ENCODE measurements around the gene TMEM88. TPM values are rescaled to one million over a fixed set of nuclear protein-coding genes. Genes with fewer than 3 reads are reported as not detected.

Gene TMEM88
- total RNA-seq, 1 donor from 2014 or later, result 10.2 TPM

DNA sequence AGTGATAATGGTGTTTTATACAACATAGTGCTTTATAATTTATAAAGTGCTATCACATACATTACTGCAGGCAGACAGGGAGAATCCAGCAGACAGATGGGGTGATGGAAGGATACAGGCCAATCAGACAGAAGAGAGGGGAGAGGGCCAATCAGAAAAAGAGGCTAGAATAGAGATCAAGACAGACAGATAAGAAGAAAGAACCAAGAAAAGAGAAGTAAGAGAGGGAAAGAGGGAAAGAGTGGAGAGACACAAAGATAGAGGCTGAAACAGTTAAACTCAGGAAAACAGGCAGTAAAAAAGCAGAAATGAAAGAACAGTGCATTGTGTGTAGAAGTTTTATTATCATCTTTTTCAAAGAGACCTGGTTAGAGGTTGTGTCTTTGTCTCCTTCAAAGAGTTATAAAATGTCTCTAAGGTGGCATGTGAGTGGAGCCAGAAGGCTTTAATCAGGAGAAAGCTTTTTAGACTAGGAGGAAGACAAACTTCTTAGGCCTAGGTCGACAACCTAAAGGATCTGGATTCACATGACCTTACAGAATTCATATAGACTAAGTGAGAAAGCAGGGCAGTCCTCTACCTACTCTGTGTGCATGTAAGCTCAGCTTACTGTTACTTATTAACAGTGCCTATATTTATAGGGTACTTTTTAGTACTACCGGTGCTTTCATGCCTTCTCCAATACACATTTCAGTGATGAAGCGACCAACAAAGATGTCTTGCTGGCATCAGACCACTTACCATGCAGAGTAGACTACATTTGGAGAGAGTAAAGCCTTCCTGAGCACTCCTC lies 25.4 kb downstream of the TMEM88 start:
- DNase-seq (ENCODE audit: extremely low spot score, unreplicated experiment), result no peak
- Mint-ChIP-seq H3K27ac (no peak overlapping the region), H3K4me1 (ENCODE audit: unreplicated experiment) (no peaks in the 10 kb centered on the region), H3K36me3 (peaks cover 18% of the 10 kb centered on the region), H3K4me3 (no peak overlapping the region), H3K27me3 (no peaks in the 10 kb centered on the region), H3K9me3 (no peaks in the 10 kb centered on the region)
- TF ChIP-seq, protein P1, sequence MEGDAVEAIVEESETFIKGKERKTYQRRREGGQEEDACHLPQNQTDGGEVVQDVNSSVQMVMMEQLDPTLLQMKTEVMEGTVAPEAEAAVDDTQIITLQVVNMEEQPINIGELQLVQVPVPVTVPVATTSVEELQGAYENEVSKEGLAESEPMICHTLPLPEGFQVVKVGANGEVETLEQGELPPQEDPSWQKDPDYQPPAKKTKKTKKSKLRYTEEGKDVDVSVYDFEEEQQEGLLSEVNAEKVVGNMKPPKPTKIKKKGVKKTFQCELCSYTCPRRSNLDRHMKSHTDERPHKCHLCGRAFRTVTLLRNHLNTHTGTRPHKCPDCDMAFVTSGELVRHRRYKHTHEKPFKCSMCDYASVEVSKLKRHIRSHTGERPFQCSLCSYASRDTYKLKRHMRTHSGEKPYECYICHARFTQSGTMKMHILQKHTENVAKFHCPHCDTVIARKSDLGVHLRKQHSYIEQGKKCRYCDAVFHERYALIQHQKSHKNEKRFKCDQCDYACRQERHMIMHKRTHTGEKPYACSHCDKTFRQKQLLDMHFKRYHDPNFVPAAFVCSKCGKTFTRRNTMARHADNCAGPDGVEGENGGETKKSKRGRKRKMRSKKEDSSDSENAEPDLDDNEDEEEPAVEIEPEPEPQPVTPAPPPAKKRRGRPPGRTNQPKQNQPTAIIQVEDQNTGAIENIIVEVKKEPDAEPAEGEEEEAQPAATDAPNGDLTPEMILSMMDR (conservative IDR thresholded peaks at IDR 0.05), result no peak

DNA sequence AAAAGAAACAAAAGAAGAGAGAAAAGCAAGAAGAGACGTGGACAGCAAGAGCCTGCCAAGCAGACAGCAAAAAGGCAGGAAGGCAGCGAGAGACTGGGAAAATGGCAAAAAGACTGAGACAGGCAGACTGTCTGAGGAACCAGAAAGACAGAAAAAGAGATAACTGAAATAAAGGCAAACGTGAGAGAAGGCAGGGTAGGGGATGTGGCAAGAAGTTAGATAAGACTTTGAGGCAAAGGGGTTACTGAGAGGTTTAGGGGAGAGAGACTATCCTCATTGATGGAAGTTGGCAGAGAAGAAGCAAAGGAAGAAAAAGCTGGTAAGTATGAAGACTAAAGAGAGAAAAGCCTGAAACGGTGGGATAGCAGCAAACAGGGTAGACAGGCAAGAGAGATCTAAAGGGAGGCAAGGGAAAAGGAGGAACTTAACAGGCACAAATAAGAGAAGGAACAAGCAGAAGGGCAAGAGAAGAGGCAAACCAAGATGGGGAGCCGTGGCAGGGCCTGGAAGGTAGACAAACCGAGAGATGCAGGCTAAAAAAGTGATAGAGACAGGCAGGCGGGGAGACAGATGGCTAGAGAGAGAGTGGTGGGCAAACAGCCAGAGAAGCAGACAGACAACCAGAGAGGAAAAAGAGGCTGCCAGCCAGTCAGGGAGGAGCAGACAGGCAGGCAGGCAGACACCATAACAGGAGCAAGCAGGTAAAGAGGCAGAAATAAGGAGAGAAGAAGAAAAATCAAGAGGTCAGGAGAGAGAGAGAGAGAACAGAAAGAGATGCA lies 26.6 kb downstream of the TMEM88 start:
- TF ChIP-seq, protein P1 (conservative IDR thresholded peaks at IDR 0.05), result no peak
- peaks cover 7% of the 10 kb centered on the region for H3K36me3 Mint-ChIP-seq
- H3K4me1 Mint-ChIP-seq (ENCODE audit: unreplicated experiment), result no peaks in the 10 kb centered on the region
- H3K27ac Mint-ChIP-seq, result no peak overlapping the region
- no peak overlapping the region for H3K4me3 Mint-ChIP-seq
- H3K9me3 Mint-ChIP-seq, result no peaks in the 10 kb centered on the region
- no peaks in the 10 kb centered on the region for H3K27me3 Mint-ChIP-seq
- DNase-seq (ENCODE audit: extremely low spot score, unreplicated experiment), result no peak

DNA sequence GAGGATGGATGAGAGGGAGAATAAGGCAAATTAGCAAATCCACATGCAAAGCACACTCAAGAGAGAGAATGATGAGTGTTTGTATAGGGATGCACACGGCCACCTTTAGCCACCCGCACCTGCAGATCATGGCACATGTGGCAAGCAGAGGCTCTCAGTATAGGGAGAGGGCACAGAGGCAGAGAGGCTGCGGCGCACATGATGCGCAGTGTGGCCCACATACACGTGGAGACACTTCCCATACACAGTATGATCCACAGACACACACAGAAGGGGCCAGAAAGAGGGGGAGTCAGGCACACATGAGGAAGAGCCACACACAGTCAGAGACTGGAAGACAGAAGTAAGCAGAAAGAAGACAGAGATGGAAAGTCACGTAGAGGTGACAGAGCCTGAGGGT lies 27.2 kb downstream of the TMEM88 start:
- Mint-ChIP-seq H3K27ac (no peak overlapping the region), H3K9me3 (no peaks in the 10 kb centered on the region), H3K36me3 (peaks cover 4% of the 10 kb centered on the region), H3K27me3 (no peaks in the 10 kb centered on the region), H3K4me1 (ENCODE audit: unreplicated experiment) (no peaks in the 10 kb centered on the region), H3K4me3 (no peak overlapping the region)
- TF ChIP-seq, protein P1 (conservative IDR thresholded peaks at IDR 0.05), result no peak
- no peak for DNase-seq (ENCODE audit: extremely low spot score, unreplicated experiment)

DNA sequence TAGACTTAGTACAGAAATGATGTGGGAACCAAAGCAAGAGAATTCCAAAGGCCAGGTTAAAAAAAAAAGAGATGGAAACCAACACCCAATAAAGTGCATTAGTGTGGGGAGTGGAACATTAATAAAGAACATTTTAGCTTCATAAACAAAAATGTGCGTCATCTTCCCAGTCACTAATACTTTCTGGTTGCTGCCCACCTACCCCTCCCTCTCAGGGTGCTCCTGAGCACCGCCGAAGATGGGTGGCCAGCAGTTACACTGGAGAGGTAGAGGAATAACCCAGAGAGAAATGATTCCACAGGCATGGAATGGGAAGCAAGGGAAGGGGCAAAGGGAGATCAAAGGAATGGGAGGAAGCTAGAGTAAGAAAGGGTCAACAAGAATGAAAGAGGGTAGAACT lies 27.8 kb downstream of the TMEM88 start:
- no peaks in the 10 kb centered on the region for H3K9me3 Mint-ChIP-seq
- H3K4me1 Mint-ChIP-seq (ENCODE audit: unreplicated experiment), result no peaks in the 10 kb centered on the region
- DNase-seq (ENCODE audit: extremely low spot score, unreplicated experiment), result no peak
- H3K36me3 Mint-ChIP-seq, result no peaks in the 10 kb centered on the region
- TF ChIP-seq, protein P1 (conservative IDR thresholded peaks at IDR 0.05), result no peak
- no peaks in the 10 kb centered on the region for H3K27me3 Mint-ChIP-seq
- no peak overlapping the region for H3K27ac Mint-ChIP-seq
- no peak overlapping the region for H3K4me3 Mint-ChIP-seq

DNA sequence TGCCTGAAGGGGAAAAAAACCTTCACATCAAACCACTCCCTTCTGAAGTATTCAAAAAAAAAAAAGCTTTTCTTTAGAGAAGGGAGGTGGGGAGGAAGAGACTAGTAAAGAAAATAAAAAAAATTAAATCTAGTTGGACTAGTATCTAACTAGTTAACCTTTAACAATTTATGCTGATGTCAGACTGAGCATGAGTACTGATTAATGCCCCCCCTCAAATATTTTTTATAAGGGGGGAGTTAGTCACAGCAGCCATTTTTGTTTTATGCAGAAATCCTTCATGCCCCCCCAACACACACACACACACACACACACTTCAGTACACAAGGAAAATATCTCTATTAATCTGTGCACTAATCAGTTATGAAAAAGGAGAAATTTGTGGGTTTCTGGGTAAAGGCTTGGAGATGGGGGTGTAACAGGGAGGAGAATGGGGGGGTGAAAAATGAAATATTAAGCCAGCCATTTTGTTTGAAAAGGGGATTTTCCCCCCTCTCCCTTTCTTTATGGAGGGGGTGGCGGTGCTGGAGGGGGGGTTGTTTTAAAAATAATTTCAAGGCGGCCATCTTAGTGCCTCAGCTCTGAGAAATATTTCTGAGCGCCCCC lies 29.0 kb downstream of the TMEM88 start:
- Mint-ChIP-seq H3K4me1 (ENCODE audit: unreplicated experiment) (no peaks in the 10 kb centered on the region), H3K9me3 (no peaks in the 10 kb centered on the region), H3K36me3 (no peaks in the 10 kb centered on the region), H3K4me3 (peak overlapping the region; percentile 88), H3K27ac (no peak overlapping the region), H3K27me3 (no peaks in the 10 kb centered on the region)
- TF ChIP-seq, protein P1 (conservative IDR thresholded peaks at IDR 0.05), result no peak
- DNase-seq (ENCODE audit: extremely low spot score, unreplicated experiment), result no peak
